OCI-LY1 (cell line): Measurements from ENCODE around the gene SURF2.

Experiments
- H2AFZ ChIP-seq: fragments of 200-600 bp; sonication (generic), shearing (Covaris generic); 2 replicates; pipeline ENCODE4 v1.6.0; 2014; ENCODE audit warnings: antibody characterized with exemption, mild to moderate bottlenecking, low read length
- H3F3A ChIP-seq: fragments of 200-600 bp; sonication (generic), shearing (Covaris generic); 2 replicates; pipeline ENCODE4 v1.6.0; 2014; ENCODE audit warnings: mild to moderate bottlenecking, antibody characterized with exemption, low read length, moderate library complexity; ENCODE audit not compliant: insufficient read depth
- H3K27ac ChIP-seq: fragments of 200-600 bp; sonication (generic); 2 replicates; pipeline ENCODE4 v1.5.1; 2014; ENCODE audit warnings: low read length, mixed run types, mild to moderate bottlenecking, low read depth; ENCODE audit not compliant: poor library complexity, severe bottlenecking
- H3K27me3 ChIP-seq: fragments of 200-600 bp; sonication (generic); 2 replicates; pipeline ENCODE4 v1.6.0; 2014; ENCODE audit warnings: antibody characterized with exemption, mild to moderate bottlenecking, low read length, moderate library complexity; ENCODE audit not compliant: insufficient read depth
- H3K36me3 ChIP-seq: fragments of 200-600 bp; sonication (generic); 2 replicates; pipeline ENCODE4 v1.6.1; 2014; ENCODE audit warnings: mild to moderate bottlenecking, antibody characterized with exemption, low read length, moderate library complexity, mixed read lengths; ENCODE audit not compliant: insufficient read depth
- H3K4me1 ChIP-seq: fragments of 200-600 bp; sonication (generic); 2 replicates; pipeline ENCODE4 v1.5.1; 2014; ENCODE audit warnings: mild to moderate bottlenecking, low read length, moderate library complexity; ENCODE audit not compliant: insufficient read depth, severe bottlenecking
- H3K4me2 ChIP-seq: fragments of 200-600 bp; sonication (generic), shearing (Covaris generic); 2 replicates; pipeline ENCODE4 v1.6.1; 2014; ENCODE audit warnings: low read length
- H3K4me3 ChIP-seq: fragments of 200-600 bp; sonication (generic); 2 replicates; pipeline ENCODE4 v1.5.1; 2014; ENCODE audit warnings: low read length, low read depth, mild to moderate bottlenecking, mixed read lengths; ENCODE audit not compliant: poor library complexity, severe bottlenecking
- H3K79me2 ChIP-seq: fragments of 200-600 bp; shearing (Covaris generic); 2 replicates; pipeline ENCODE4 v1.6.1; 2016; ENCODE audit warnings: mixed run types, low read length, mixed read lengths; ENCODE audit not compliant: insufficient read depth
- H3K9ac ChIP-seq: fragments of 200-600 bp; sonication (generic), shearing (Covaris generic); 2 replicates; pipeline ENCODE4 v1.6.1; 2014; ENCODE audit warnings: mild to moderate bottlenecking, low read length, mixed read lengths
- H3K9me2 ChIP-seq: fragments of 200-600 bp; sonication (generic), shearing (Covaris generic); 2 replicates; pipeline ENCODE4 v1.6.1; 2014; ENCODE audit warnings: low read depth, mild to moderate bottlenecking, low read length, mixed read lengths
- H3K9me3 ChIP-seq: fragments of 200-600 bp; shearing (Covaris generic); 2 replicates; pipeline ENCODE4 v1.6.1; 2014; ENCODE audit warnings: low read length, mixed read lengths
- H4K20me1 ChIP-seq: fragments of 200-600 bp; sonication (generic), shearing (Covaris generic); 2 replicates; pipeline ENCODE4 v1.6.0; 2016; ENCODE audit warnings: mild to moderate bottlenecking, low read length; ENCODE audit not compliant: insufficient read depth
- EZH2 ChIP-seq: fragments of 200-600 bp; sonication (generic), shearing (Covaris generic); IDR thresholded peaks from 2 replicates; pipeline ENCODE4 v1.8.0; 2017; ENCODE audit warnings: borderline replicate concordance, mixed run types, mild to moderate bottlenecking, antibody characterized with exemption, low read length, moderate library complexity, mixed read lengths
- TF ChIP-seq, protein P1 (sequence below): fragments of 200-600 bp; sonication (generic), shearing (Covaris generic); IDR thresholded peaks from 2 replicates; pipeline ENCODE4 v1.5.1; 2017; ENCODE audit warnings: mild to moderate bottlenecking, antibody characterized with exemption, low read length, moderate library complexity, mixed read lengths

Gene SURF2

DNA sequence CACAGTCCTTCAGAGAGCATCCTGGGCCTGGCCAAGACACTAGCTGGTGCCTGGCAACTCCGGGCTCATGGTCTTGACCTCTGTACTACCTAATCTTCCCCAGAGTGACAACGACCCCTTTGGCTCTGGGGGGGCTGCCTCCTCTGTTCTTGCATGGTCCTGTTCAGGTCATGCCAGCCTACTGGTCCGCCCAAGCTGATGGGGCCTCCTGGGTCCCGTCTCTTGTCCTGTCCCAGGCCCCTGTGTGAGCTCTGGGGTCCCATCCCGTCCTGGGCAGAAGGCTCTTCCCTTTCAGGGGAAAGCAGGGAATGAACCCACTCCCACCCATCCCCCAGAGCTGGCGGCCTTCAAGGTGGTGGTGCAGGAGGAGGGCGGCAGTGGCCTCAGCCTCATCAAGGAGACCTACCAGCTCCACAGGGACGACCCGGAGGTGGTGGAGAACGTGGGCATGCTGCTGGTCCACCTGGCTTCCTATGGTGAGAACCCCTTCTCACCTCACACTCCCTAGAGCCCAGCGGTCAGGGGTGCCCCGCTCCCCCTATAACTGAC is 48.2 kb downstream of the SURF2 start:
- Histone ChIP-seq H3K4me1 (no peaks in the 10 kb centered on the region), H4K20me1 (no peaks in the 10 kb centered on the region), H3K9me3 (no peaks in the 10 kb centered on the region), H3F3A (no peaks in the 10 kb centered on the region), H3K9me2 (no peaks in the 10 kb centered on the region), H3K36me3 (peaks cover 55% of the 10 kb centered on the region), H3K27ac (no peak overlapping the region), H3K4me2 (no peak overlapping the region), H3K9ac (no peak overlapping the region), H3K27me3 (no peaks in the 10 kb centered on the region), H3K4me3 (no peak overlapping the region), H3K79me2 (no peaks in the 10 kb centered on the region), H2AFZ (no peak overlapping the region)
- TF ChIP-seq, protein P1, sequence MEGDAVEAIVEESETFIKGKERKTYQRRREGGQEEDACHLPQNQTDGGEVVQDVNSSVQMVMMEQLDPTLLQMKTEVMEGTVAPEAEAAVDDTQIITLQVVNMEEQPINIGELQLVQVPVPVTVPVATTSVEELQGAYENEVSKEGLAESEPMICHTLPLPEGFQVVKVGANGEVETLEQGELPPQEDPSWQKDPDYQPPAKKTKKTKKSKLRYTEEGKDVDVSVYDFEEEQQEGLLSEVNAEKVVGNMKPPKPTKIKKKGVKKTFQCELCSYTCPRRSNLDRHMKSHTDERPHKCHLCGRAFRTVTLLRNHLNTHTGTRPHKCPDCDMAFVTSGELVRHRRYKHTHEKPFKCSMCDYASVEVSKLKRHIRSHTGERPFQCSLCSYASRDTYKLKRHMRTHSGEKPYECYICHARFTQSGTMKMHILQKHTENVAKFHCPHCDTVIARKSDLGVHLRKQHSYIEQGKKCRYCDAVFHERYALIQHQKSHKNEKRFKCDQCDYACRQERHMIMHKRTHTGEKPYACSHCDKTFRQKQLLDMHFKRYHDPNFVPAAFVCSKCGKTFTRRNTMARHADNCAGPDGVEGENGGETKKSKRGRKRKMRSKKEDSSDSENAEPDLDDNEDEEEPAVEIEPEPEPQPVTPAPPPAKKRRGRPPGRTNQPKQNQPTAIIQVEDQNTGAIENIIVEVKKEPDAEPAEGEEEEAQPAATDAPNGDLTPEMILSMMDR = no peak
- TF ChIP-seq EZH2 = no peak

DNA sequence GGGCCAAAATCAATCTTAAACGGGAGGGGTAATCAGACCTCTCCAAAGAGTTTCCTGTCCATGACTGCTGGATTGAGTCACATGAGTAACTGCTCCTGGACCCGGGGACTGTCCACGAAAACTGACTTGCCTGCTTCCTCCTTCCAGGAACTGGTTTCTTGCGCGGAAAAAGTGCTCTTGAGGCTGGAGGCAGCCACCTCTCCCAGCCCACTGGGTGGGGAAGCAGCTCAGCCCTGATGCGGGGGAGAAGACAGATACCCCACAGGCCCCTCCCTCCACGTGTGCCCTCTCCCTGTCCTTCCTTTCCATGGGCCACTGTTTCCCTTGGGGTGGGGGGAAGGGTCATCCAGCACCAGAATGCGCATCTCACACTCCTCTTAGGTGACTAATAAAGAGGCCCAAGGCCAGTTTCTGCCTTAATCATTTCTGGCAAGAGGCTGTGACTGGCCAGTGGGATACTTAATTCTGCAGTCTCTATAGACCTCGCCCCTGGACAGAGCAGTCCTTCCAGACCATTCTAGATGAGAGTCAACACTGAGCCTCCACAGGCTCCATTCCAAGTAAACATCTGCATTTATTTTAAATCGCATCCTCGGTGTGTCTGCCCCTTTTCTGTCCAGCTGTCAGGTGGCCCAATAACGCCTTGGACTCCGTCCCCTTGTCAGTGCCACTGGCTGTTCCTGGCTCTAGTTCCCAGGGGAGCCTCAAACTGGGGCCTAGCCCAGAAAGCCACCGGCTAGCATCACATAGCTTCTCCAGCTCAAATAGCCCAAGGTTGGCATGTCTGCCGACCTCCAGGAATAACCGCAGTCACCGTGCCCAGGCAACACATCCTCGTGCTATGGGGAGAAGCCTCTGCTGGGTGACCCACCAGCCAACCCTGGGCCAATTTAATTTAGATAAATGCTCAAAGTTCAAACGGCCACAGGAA is 49.4 kb downstream of the SURF2 start:
- Histone ChIP-seq H3K27ac (no peak overlapping the region), H3K79me2 (no peaks in the 10 kb centered on the region), H3K27me3 (no peaks in the 10 kb centered on the region), H4K20me1 (no peaks in the 10 kb centered on the region), H3K4me3 (no peak overlapping the region), H3K9me3 (no peaks in the 10 kb centered on the region), H3F3A (no peaks in the 10 kb centered on the region), H3K4me1 (no peaks in the 10 kb centered on the region), H3K9ac (no peak overlapping the region), H3K9me2 (no peaks in the 10 kb centered on the region), H3K4me2 (no peak overlapping the region), H3K36me3 (peaks cover 68% of the 10 kb centered on the region), H2AFZ (no peak overlapping the region)
- TF ChIP-seq, protein P1 = no peak
- TF ChIP-seq EZH2 = no peak

DNA sequence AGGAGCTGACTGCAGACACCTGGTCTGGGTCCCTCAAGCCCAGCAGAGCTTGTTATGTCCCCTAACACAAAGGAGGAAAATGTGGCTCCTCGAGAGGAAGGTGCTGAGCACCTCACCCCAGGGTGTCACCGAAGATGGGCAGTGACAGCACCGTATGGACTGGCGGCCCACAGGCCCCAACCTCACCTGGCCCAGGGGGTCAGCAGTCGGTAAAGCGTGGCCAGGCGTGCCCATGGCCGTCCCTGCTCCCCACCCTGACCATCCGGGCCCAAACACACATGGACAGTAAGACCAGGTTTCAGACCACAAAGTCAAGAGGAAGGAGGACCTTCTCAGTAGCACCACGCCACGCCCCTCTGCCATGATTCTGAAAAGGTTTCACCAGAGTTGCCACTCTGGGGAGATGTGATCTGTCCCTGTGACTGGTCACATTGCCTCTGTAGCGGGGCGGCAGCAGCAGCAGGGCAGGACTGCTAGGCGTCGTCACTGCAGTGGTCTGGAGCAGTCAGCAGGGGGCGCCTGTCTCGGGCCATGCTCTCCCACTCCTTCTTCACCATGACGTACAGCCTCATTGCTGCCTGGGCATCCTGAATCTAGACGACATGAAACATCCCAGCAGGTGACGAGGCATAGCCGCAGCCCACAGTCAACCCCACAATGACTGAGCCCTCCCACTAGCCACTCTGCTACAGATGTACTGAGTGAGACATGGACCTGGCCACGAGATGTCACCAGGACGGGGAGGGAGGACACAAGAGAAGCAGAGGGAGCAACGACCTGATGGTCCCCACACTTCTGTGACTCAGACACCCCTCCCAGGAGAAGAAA is 50.3 kb downstream of the SURF2 start:
- TF ChIP-seq EZH2 = no peak
- TF ChIP-seq, protein P1 = peak; percentile 86
- no peak overlapping the region for H3K27ac ChIP-seq
- H3K36me3 ChIP-seq = peaks cover 75% of the 10 kb centered on the region

More for the DNA sequence above, 50.3 kb downstream of the SURF2 start:
- no peaks in the 10 kb centered on the region for H3K79me2 ChIP-seq
- no peak overlapping the region for H3K9ac ChIP-seq
- no peaks in the 10 kb centered on the region for H4K20me1 ChIP-seq
- no peak overlapping the region for H2AFZ ChIP-seq
- H3K4me1 ChIP-seq = no peaks in the 10 kb centered on the region
- H3K9me2 ChIP-seq = no peaks in the 10 kb centered on the region
- H3K4me3 ChIP-seq = no peak overlapping the region
- H3K9me3 ChIP-seq = no peaks in the 10 kb centered on the region
- no peaks in the 10 kb centered on the region for H3K27me3 ChIP-seq
- H3K4me2 ChIP-seq = no peak overlapping the region
- no peaks in the 10 kb centered on the region for H3F3A ChIP-seq
